K562 (cell line): ENCODE measurements around the gene SLC38A10. TPM values are rescaled to one million over a fixed set of nuclear protein-coding genes. Genes with fewer than 3 reads are reported as not detected.

Experiments
- FUS ChIP-seq: fragments of 200-400 bp; formaldehyde crosslinking; optimal IDR thresholded peaks from 2 replicates; pipeline ENCODE3; 2017; ENCODE audit warnings: low read depth, low read length
- GABPA ChIP-seq: fragments of 200-800 bp; sonication (Bioruptor generic); conservative IDR thresholded peaks from 2 replicates; pipeline ENCODE4 v1.6.1; 2016; ENCODE audit warnings: low read depth, missing genetic modification characterization, missing compliant biosample characterization
- HOXB6 ChIP-seq: fragments of 250-450 bp; sonication (Bioruptor Pico); IDR thresholded peaks from 2 replicates; pipeline ENCODE4 v1.5.1; 2022; ENCODE audit warnings: mild to moderate bottlenecking, borderline replicate concordance
- MCM3 ChIP-seq: fragments of 450-650 bp; IDR thresholded peaks from 2 replicates; pipeline ENCODE4 v1.6.1; 2016
- POLR2B ChIP-seq: fragments of 450-650 bp; IDR thresholded peaks from 2 replicates; pipeline ENCODE4 v1.6.1; 2018; ENCODE audit warnings: low read depth; ENCODE audit not compliant: partially characterized antibody
- SAP30 ChIP-seq: fragments of 200-600 bp; sonication (generic); IDR thresholded peaks from 2 replicates; pipeline ENCODE4 v1.6.1; 2012; ENCODE audit warnings: borderline replicate concordance, low read depth, mild to moderate bottlenecking, moderate library complexity, low read length, control low read depth, inconsistent platforms; ENCODE audit not compliant: insufficient read depth, poor library complexity, severe bottlenecking
- SLC30A9 ChIP-seq: fragments of 250-450 bp; sonication (Bioruptor Pico); IDR thresholded peaks from 2 replicates; pipeline ENCODE4 v1.8.0; 2022; ENCODE audit warnings: mild to moderate bottlenecking, moderate library complexity
- SMARCA4 ChIP-seq: fragments of 450-650 bp; IDR thresholded peaks from 2 replicates; pipeline ENCODE4 v1.6.1; 2016
- ZMIZ1 ChIP-seq, 2 experiments: fragments of 150-350 bp in 1 of 2; IDR thresholded peaks; 2 replicates each; pipeline ENCODE4 v1.6.1; 2012 to 2016; ENCODE audit warnings: low read depth in 2 of 2, low read length in 2 of 2, mild to moderate bottlenecking in 1 of 2, moderate library complexity in 1 of 2
- polyA plus RNA-seq, 8 experiments: library from polyadenylated mRNA; depleted of rRNA in 4 of 8; stranded (reverse) in 5 of 8; unstranded in 3 of 8; fragments of >200 nt; fragmentation: Nextera tagmentation in 2 of 8; fragmentation: Illumina TruSeq in 1 of 8; extraction: Ambion mirVana in 2 of 8; extraction: Trizol in 1 of 8; gene quantifications; 2 replicates each; pipeline versions ENCODE4 v1.2.1 to v1.2.3, GENCODE V29; 2011 to 2014; ENCODE audit warnings: inconsistent platforms in 1 of 8, missing spikeins in 1 of 8
- total RNA-seq, 7 experiments: library from RNA; depleted of rRNA in 6 of 7; stranded (reverse); fragments of >200 nt in 6 of 7; fragmentation: Illumina TruSeq in 2 of 7; extraction: Trizol in 2 of 7; gene quantifications; 2 replicates each; pipeline versions ENCODE4 v1.2.1 to v1.2.3, GENCODE V29; 2011 to 2021; ENCODE audit warnings: low replicate concordance in 1 of 7
- TF ChIP-seq, protein P1 (sequence below): sonication (generic); formaldehyde crosslinking; IDR thresholded peaks from 2 replicates; pipeline ENCODE4 v1.8.0; 2023; ENCODE audit warnings: missing genetic modification reagents, mild to moderate bottlenecking, borderline replicate concordance

SLC38A10 gene
- total and polyA plus RNA-seq, 9 of the 15 experiments (the other 6 are each of a cell fraction or from before 2014, with no cell fraction given): 0.45 to 54.2 (median 13.8) TPM

GRCh38 chr17:81222906-81223761 is 72.0 kb downstream of the SLC38A10 start, which contains the start of gene CEP131 (continued):
- TF ChIP-seq, protein P1, sequence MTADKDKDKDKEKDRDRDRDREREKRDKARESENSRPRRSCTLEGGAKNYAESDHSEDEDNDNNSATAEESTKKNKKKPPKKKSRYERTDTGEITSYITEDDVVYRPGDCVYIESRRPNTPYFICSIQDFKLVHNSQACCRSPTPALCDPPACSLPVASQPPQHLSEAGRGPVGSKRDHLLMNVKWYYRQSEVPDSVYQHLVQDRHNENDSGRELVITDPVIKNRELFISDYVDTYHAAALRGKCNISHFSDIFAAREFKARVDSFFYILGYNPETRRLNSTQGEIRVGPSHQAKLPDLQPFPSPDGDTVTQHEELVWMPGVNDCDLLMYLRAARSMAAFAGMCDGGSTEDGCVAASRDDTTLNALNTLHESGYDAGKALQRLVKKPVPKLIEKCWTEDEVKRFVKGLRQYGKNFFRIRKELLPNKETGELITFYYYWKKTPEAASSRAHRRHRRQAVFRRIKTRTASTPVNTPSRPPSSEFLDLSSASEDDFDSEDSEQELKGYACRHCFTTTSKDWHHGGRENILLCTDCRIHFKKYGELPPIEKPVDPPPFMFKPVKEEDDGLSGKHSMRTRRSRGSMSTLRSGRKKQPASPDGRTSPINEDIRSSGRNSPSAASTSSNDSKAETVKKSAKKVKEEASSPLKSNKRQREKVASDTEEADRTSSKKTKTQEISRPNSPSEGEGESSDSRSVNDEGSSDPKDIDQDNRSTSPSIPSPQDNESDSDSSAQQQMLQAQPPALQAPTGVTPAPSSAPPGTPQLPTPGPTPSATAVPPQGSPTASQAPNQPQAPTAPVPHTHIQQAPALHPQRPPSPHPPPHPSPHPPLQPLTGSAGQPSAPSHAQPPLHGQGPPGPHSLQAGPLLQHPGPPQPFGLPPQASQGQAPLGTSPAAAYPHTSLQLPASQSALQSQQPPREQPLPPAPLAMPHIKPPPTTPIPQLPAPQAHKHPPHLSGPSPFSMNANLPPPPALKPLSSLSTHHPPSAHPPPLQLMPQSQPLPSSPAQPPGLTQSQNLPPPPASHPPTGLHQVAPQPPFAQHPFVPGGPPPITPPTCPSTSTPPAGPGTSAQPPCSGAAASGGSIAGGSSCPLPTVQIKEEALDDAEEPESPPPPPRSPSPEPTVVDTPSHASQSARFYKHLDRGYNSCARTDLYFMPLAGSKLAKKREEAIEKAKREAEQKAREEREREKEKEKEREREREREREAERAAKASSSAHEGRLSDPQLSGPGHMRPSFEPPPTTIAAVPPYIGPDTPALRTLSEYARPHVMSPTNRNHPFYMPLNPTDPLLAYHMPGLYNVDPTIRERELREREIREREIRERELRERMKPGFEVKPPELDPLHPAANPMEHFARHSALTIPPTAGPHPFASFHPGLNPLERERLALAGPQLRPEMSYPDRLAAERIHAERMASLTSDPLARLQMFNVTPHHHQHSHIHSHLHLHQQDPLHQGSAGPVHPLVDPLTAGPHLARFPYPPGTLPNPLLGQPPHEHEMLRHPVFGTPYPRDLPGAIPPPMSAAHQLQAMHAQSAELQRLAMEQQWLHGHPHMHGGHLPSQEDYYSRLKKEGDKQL (CRISPR knock-in tag): no peak
- TF ChIP-seq SLC30A9 (CRISPR knock-in tag): no peak
- no peak for TF ChIP-seq SAP30
- TF ChIP-seq ZMIZ1 (IDR thresholded peaks at IDR 0.05; ENCODE audit: low read depth in 2 of 2, low read length in 2 of 2): no peak
- TF ChIP-seq SMARCA4: no peak
- TF ChIP-seq MCM3: no peak
- TF ChIP-seq POLR2B: peak; percentile 70
- peak; percentile 62 for TF ChIP-seq GABPA (tag)
- no peak for TF ChIP-seq FUS
- no peak for TF ChIP-seq HOXB6 (CRISPR knock-in tag)
